HG02885 (cell line): Measurements from ENCODE around the gene TGM1.
"Not testable (repeated sequence)": the region's sequence is repeated elsewhere in the genome, so short reads cannot be mapped to it uniquely, and the experiment has no call there.

Experiments used
- ATAC-seq: cut with Tn5 transposase; IDR thresholded peaks from one replicate; pipeline ENCODE4 v1.9.1; 2021; ENCODE audit warnings: mild to moderate bottlenecking; ENCODE audit not compliant: unreplicated experiment, poor library complexity

TGM1 gene

DNA sequence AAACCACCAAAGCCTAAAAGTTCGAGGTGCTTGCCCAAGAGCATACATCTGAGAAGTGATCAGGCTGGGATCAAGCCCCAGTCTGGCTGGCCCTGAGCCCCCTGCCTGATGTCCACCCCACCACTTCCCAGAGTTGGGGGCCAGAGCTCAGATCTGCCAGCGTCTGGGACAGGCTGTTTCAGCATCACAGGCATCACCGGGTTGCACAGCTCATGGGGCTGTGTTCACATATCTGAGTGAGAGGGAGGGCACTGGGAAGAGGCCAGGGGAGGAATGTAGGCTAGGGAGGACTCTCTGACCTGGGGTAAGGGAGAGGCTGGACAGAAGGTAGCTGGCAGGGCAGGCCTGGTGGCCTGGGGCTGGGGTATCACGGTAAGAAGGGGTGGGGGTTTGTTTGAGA is 6.0 kb downstream of the TGM1 start:
- no peak for ATAC-seq

DNA sequence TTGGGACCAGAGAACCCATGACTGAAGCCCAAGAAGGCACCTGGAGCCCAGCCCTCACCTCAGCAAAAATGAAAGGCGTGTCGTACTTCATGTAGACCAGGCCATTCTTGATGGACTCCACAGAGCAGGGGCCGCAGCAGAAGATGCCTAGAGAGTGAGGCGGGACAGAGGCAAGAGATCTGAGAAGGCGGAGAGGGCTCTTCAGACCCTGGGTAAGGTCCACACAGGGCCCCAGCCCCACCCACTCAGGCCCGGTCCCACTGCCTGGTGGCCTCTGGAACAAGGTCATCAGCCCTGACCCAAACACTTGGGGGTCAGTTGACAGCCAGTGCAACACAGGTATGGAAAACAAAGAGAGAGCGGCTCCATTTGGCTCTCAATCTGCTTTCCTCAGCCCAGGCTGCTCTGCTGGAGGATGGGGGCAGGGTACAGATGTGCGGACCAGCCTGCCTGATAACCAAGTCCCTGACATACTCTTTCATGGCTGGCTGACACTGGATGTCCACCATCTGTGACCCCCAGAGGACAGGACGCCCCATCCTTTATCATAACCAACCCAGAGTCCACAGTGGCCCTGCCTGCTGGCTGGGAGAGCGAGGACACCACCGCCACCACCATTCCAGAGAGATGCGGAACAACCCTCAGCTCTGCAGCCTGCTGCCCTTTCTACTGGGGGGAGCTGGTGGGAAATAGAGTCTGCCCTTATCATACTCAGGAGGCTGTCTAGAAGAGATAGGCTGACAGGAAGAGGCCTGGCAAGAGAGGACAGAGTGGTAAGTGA is 6.9 kb downstream of the TGM1 start:
- ATAC-seq = no peak

GRCh38 chr14:24255438-24255837 is 7.5 kb downstream of the TGM1 start:
- ATAC-seq = no peak

GRCh38 chr14:24254630-24255392 is 8.2 kb downstream of the TGM1 start:
- ATAC-seq = no peak

DNA sequence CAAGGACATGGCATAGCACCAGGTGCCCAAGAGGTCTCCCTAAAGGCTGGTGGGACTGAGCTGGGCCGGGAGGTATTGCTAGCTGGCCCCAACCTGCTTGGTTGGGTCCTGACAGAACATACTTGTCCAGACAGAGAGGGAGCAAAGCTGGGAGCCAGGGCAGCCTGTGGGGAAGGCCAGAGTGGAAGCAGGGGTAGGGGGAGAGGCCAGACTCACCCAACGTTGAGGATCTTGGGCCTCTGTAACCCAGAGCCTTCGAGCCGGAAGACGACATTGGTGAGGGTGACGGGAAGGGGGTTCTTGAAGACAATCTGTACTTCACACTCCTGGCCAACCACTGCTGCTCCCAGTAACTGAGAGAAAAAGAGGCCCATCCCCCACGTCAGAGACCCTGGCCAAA is 9.0 kb downstream of the TGM1 start:
- no peak for ATAC-seq

DNA sequence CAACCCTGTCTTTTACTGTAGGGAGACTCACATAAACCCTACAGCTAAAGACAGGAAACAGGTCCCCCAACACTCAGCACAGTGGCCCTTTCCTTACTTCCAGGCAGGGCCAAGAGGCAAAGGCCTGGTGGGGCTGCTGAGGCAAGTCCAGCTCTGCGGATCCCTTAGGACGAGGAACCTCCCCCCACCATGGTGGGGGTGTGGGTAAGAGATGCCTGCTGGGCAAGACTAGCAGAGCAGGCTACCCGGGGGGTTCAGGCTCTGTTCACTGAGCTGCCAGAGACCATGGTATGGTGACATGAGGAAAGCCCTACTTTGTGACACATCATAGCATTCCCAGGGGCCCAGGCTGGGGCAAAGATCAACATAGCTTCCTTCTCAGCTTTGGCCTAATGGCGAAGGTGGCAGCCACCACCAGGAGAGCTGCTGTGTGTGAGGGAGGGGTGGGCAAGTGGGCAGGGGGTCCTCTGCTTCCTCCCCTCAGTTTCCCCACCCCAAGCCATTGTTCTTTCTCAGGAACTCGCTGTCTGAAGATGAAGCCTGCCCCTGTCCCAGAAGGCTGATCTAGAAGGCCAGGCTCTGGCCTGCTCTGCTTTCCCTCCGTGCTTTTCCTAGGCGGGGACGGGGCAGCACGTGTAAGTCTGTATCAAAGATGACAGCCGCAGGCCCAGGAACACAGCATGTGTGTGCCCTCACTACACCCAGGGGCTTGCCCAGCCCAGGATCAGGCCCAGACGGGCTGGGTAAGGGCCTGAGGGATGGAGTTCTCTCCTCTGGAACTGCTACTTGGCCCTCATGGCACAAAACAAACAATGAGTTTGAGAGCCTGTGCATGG is 10.5 kb downstream of the TGM1 start:
- ATAC-seq = no peak

DNA sequence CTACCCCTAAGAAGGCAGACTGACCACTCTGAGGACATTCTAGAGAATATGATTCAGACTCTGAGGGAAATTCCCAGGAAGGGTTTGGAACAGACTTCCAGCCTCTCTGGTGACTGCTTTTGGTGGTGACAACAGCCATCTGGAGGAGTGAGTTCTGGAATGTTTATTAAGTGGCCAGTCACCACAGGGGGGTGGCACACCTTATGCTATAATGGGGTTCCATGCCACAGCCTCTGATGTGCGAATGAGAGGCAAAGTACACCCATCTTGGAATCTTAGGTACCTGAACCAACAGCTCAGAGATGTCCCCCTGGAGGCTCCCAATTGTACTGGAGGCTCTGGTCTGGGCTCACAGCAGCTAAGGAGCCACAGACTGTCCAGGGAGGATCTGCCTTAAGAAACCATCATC is 11.1 kb downstream of the TGM1 start:
- ATAC-seq = no peak

GRCh38 chr14:24250354-24250753 is 12.6 kb downstream of the TGM1 start:
- ATAC-seq = no peak

GRCh38 chr14:24249230-24250021 is 13.6 kb downstream of the TGM1 start:
- ATAC-seq = no peak

- no peak for ATAC-seq
These were observed 15.6 kb downstream of the TGM1 start for GRCh38 chr14:24247422-24247821.

GRCh38 chr14:24246765-24247212 is 16.2 kb downstream of the TGM1 start:
- ATAC-seq = no peak

GRCh38 chr14:24245350-24245749 is 17.6 kb downstream of the TGM1 start:
- ATAC-seq = not testable (repeated sequence)

DNA sequence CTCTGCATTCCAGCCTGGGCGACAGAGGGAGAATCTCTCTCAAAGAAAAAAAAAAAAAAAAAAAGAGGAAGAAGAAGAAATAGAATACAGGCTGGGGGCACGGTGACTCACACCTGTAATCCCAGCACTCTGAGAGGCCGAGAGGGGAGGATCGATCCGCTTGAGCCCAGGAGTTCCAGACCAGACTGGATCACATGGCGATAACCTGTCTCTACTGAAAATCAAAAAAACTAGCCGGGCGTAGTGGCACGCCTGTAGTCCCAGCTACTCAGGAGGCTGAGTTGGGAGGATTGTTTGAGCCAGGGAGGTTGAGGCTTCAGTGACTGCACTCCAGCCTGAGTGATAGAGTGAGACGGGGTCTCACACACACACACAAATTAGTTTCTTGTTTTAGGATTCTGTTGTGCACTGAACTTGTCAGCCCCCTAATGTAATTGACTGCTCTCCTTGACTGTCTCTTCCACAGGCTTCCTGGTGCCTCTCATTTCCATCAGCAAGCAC is 19.6 kb downstream of the TGM1 start:
- no peak for ATAC-seq

DNA sequence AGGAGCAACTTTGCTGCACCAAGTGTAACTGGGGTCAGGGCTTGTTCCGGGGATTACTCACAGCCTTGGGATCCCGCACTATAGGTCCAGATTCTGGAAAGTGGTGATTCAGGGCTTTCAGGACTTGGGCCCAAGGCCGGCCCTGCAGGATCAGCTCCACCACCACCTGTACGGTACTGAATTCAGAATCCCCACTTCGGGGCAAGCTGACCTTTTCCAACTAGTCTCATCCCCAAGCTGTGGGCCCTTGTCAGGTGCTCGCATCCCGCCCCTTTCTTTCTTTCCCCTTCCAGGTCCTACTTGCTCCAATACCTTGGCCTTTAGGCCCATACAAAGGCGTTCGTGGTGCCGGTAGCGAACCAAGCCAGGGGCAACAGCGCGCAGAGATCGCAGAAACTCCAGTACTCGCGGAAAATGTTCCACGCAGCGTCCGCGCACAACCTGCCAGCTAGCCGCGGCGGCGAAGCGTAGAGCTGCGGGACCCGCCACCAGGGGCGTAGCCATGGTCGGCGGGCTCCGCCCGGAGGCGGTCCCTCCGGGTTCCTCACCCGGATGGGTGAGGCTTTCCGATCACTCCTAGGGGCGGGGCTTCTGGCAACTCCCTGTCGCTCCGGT is 21.0 kb downstream of the TGM1 start:
- peak; percentile 82 for ATAC-seq

DNA sequence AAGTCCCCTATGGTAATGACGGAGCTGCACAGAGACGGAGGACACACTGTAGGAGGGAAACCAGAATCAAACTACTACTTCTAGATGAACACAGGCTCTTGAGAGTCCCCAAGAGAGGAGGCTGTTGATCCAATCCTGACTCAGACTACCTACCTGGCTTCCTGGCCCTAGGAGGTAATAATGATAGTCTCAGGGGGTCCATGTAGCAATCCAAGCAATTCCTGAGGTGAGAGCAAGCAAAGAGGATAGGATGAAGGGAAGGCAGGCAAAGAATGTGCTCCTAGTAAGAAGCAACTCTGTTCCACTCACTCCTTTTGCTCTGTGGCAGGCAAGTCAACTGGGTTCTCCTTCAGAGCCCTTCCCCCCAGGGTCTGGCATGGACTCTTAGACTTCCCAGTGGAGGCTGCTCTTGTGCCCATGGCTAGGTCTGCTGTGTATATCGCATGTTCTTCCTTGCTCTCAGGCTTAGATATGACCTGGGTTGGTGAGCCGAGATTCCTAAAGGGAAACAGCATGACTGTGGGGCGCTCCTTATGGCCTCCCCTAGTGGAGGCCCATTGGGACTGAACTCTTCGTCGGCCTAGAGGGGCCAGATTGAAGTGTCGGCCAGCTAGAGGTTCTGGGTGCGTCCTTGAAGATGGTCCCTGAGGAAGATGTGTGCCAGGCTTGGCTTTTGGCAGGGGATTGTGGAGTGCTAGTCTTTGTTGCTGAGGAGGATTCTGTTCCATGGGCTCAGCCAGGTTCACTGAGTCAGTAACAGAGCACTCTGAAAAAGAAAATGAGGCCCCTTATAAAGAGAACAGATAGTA is 22.7 kb downstream of the TGM1 start:
- no peak for ATAC-seq

DNA sequence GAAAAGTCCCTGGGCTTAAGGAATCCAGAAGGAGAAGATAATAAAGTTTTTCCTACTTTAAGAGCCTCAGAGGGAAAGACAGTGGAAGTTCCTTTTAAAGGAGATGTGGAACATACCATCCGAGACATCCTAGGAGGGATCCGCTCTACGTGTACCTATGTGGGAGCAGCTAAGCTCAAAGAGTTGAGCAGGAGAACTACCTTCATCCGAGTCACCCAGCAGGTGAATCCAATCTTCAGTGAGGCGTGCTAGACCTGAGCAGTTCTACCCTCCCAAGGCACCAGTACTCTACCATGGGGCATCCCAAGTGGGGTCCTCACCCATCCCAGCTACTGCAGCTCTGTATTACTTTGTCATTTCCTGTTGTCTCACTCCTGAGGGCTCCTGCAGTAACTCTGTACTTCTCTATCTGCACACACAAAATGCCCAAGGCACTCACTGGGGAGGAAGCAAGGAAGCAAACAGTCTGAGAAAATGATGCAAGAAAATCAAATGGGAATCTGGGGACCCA is 24.4 kb downstream of the TGM1 start:
- no peak for ATAC-seq

GRCh38 chr14:24238123-24238522 is 24.9 kb downstream of the TGM1 start:
- ATAC-seq = no peak

- ATAC-seq = no peak
These were observed 25.5 kb downstream of the TGM1 start for GRCh38 chr14:24237463-24237955.
